Embryonic facial prominence (tissue), 1 donor: ENCODE results near the gene GPR27.

Experiments
- DNase-seq: peaks from one replicate; pipeline ENCODE4 v3.0.0-alpha.2; 2016; ENCODE audit errors: extremely low spot score

The GPR27 gene

GRCh38 chr3:71785532-71786216, 32.0 kb downstream of the GPR27 start:
- no peak for DNase-seq

GRCh38 chr3:71786217-71786549, 32.5 kb downstream of the GPR27 start:
- DNase-seq, result peak; percentile 42

DNA sequence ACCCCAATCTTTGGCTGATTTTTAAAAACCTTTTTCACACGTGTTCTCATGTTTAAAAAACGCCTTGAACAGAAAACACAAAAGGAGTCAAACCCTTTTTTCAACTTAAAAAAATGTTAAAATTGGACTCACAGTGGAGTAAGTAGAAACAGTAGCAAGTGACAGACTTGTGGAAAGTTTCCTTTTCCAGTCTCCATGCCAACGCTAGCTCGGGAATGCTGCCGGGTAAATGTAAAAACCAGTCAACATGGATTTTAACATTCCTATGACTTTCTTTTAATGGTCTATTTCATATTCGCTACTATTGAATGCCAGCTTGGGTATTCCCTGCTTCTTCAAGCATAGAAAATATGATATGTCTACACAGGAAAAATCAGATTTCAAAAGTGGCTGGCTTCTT, 32.9 kb downstream of the GPR27 start:
- peak; percentile 71 for DNase-seq

GRCh38 chr3:71787851-71788405, 34.3 kb downstream of the GPR27 start:
- no peak for DNase-seq

- no peak for DNase-seq
Measured at GRCh38 chr3:71789922-71790321, 36.3 kb downstream of the GPR27 start.

- no peak for DNase-seq
Measured at GRCh38 chr3:71791634-71792033, 38.0 kb downstream of the GPR27 start.

DNA sequence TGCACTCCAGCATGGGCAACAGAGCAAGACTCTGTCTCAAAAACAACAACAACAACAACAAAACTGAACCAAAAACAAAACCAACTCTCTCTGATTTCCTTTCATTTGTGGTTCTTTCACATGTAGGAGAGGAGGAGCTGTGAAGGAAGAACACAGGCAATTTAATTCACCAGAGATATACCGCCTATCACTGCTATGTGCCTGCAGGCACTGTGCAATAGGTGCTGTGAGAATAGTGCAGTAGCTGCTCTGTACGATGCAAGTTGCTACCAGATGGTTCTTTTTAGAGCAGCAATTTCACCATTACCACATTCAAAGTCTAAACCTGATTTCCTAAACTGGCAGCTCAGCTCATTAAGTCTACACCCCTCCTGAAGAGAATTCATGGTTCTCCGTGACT, 42.6 kb downstream of the GPR27 start:
- no peak for DNase-seq

- no peak for DNase-seq
Measured at GRCh38 chr3:71797455-71797854, 43.8 kb downstream of the GPR27 start.

GRCh38 chr3:71800023-71800422, 46.4 kb downstream of the GPR27 start:
- no peak for DNase-seq

- DNase-seq, result no peak
Measured at GRCh38 chr3:71801986-71802385, 48.3 kb downstream of the GPR27 start.

GRCh38 chr3:71803248-71803647, 49.6 kb downstream of the GPR27 start:
- no peak for DNase-seq

- DNase-seq, result no peak
Measured at GRCh38 chr3:71805199-71805598, 51.5 kb downstream of the GPR27 start.

DNA sequence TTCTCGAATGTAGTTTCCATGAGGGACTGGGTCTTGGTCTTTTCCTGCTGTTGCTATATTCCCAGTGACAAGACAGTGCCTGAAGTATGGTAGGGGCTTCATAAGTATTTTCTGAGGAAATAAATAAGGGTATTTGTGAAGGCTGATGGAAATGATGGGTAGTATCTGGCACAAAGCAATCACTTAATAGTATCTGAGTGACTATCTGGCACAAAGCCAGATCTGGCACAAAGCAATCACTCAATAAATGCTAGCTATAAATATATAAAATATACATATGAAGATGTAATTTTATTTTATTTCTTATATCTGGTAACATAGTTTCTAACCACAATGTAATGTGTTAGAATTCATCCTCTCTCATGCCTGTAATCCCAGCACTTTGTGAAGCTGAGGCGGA, 52.0 kb downstream of the GPR27 start:
- no peak for DNase-seq
